Thyroid gland (tissue), 4 donors: ENCODE data around the gene OTUD7B.

Experiments
- POLR2A ChIP-seq, 2 donors: fragments of 450-650 bp; IDR thresholded peaks; one replicate each; pipeline ENCODE4 v1.6.1; 2017; ENCODE audit warnings: antibody characterized with exemption in 2 of 2, mild to moderate bottlenecking in 2 of 2, moderate library complexity in 1 of 2
- TF ChIP-seq, protein P1 (sequence below), 6 experiments: fragments of 200-600 bp in 3 of 6; fragments of 450-650 bp in 3 of 6; sonication (generic) in 3 of 6; IDR thresholded peaks; one replicate each; pipeline ENCODE4 v1.5.1; 2016 to 2019; ENCODE audit warnings: antibody characterized with exemption in 6 of 6, mild to moderate bottlenecking in 2 of 6, inconsistent platforms in 1 of 6, moderate library complexity in 1 of 6

DNA sequence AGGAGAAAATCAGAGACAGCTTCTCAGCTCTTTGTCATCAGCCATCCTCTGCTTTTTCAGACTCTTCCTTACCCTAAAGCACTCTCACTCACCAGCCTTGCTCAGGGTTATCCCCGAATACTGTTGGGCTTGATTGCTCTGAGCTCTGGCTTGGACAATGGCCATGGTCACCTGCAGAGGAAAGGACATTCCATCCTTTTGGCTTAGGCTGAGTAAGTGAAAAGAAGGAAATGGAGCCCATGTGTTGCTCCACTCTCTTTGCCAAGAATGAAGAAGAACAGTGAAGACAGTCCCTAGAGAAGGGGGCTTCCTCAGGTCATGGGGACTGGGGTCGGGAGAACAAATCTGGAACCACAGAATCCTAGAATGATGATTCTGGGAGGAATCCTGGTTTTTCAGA, 76.2 kb downstream of the OTUD7B start:
- TF ChIP-seq, protein P1, sequence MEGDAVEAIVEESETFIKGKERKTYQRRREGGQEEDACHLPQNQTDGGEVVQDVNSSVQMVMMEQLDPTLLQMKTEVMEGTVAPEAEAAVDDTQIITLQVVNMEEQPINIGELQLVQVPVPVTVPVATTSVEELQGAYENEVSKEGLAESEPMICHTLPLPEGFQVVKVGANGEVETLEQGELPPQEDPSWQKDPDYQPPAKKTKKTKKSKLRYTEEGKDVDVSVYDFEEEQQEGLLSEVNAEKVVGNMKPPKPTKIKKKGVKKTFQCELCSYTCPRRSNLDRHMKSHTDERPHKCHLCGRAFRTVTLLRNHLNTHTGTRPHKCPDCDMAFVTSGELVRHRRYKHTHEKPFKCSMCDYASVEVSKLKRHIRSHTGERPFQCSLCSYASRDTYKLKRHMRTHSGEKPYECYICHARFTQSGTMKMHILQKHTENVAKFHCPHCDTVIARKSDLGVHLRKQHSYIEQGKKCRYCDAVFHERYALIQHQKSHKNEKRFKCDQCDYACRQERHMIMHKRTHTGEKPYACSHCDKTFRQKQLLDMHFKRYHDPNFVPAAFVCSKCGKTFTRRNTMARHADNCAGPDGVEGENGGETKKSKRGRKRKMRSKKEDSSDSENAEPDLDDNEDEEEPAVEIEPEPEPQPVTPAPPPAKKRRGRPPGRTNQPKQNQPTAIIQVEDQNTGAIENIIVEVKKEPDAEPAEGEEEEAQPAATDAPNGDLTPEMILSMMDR (IDR thresholded peaks at IDR 0.05) = no peak
- TF ChIP-seq POLR2A (IDR thresholded peaks at IDR 0.05) = no peak
